Measurements from ENCODE around the gene UACA. TPM values are rescaled to one million over a fixed set of nuclear protein-coding genes. Genes with fewer than 3 reads are reported as not detected.

The UACA gene
- total and polyA plus RNA-seq, 7 experiments from 2014 or later, result 0.14 to 2.1 (median 0.42) TPM; not detected in 1

DNA sequence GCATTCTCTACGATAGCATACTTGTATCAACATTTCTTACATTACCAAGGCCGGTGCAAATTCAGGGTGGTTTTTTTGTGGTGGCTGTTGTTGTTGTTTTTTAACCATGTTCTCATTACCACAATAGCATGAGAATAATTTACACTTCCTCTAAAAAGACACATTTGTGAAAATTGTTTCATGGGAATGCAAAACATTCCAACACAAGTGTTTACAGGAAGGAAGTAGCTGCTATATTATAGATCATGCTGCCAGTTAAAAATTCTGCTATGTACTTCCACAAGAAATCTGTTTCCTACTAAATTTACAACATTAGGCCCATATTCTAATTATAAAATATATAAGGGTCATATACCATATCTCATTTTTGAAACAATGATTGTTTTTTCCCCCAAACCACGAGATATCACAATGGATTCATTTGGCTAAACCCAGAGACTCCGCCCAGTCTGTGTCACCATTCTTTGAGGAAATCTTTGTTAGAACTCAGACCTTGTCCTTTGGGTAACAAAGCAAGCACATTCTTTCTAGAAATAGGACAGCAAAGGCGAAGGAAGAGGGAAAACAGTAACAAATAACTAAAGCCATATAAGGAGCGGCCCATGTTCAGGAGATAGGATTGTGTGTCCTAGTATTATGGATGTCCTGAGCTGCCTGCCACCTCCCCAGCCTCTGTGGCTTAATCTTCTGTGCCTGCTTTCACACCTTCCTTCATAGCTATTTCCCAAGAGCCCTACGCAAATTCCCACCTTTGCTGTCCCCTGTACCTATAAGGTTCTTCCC lies 60.1 kb downstream of the UACA start:
- Mint-ChIP-seq H3K9me3 (peaks cover 0 to 1% (median 0%) of the 10 kb centered on the region in 11 donors), H3K36me3 (no peaks in the 10 kb centered on the region), H3K4me1 (peaks cover 0 to 2% (median 0%) of the 10 kb centered on the region in 7 donors), H3K27me3 (peaks cover 6 to 65% (median 33%) of the 10 kb centered on the region in 5 donors), H3K4me3 (no peak overlapping the region), H3K27ac (no peak overlapping the region)
- ATAC-seq (no peak), DNase-seq (no peak)
- ChIA-PET POLR2A (no interaction called here), CTCF (interaction anchor here (1.2 kb wide), 1 partner anchor 19 kb away, joined by 3 read pairs; no protein-coding TSS in a partner anchor)
- intact Hi-C loops (cut with micrococcal nuclease), result no loop called here
- no peak overlapping the region for H3K27ac ChIP-seq (ENCODE audit: low read depth, low read length)
- H3K4me3 ChIP-seq (ENCODE audit: low read length), result no peak overlapping the region
- no peaks in the 10 kb centered on the region for H3K36me3 ChIP-seq (ENCODE audit: control insufficient read depth in 2 of 3, insufficient read depth in 3 of 3, low read length in 3 of 3)
- H3K9me3 ChIP-seq (ENCODE audit: control insufficient read depth in 2 of 3, low read length in 3 of 3), result no peaks in the 10 kb centered on the region
- H3K27me3 ChIP-seq (ENCODE audit: control insufficient read depth in 2 of 2, insufficient read depth in 2 of 2, low read length in 2 of 2), result no peaks in the 10 kb centered on the region
- H3K4me1 ChIP-seq (ENCODE audit: control insufficient read depth in 2 of 2, insufficient read depth in 2 of 2, low read length in 2 of 2), result no peaks in the 10 kb centered on the region

DNA sequence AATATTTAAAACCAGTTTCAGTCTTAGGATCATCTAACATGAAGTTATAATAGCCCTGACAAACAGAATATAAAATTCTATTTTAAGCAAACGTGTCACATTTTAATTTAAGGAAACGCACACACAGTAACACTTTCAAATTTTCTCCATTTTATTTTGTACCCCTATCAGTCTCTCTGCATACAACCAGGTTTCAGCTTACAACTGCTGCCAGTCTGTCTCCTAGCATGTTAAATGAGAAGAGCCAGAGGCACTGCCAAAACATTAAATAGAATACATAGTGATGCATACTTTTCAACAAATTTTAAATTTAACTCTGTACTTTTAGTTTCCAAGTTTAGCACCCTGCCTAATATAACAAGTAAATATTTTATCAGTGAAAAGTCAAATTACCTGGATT lies 60.8 kb downstream of the UACA start:
- POLR2A ChIA-PET, result no interaction called here
- ATAC-seq, result no peak
- H3K27ac ChIP-seq (ENCODE audit: low read depth, low read length), result no peak overlapping the region

DNA sequence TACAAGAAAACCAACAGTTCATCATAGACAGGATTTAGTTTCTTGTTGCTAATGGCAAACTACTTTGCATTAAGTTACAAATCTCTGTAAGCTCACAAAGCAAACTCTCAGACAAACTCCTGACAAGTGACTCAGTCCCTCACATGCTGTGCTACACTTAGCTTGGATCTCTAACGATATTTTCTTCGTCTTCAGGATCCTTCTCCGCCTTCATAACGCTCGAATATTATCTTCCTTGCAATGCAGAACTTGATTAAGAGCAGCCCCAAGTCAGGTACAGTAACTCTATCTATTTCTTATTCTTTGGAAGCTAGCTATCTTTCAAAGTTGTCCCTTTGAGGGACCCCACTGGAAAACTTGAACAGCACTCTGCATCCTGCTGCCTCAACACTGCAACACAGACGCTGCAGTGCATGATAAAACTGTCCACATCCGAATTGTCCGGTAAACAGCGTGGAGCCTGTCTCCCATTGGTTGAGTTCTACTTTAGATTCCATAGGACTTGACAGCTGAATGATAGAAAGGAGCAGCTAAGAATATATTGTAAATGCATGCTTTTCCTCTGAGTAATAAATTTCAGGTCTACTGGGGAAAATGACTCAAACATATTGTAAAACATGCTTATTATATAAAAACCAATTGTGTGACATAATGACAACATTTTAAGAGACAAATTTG lies 61.3 kb downstream of the UACA start:
- no peak overlapping the region for H3K4me3 ChIP-seq (ENCODE audit: low read length)
- H3K4me1 ChIP-seq (ENCODE audit: control insufficient read depth in 2 of 2, insufficient read depth in 2 of 2, low read length in 2 of 2), result no peaks in the 10 kb centered on the region
- H3K4me1 Mint-ChIP-seq, result peaks cover 0 to 2% (median 0%) of the 10 kb centered on the region in 7 donors
- DNase-seq (no peak), ATAC-seq (no peak)
- no peak overlapping the region for H3K27ac ChIP-seq (ENCODE audit: low read depth, low read length)
- H3K36me3 Mint-ChIP-seq, result no peaks in the 10 kb centered on the region
- intact Hi-C loops (cut with micrococcal nuclease), result no loop called here
- no peaks in the 10 kb centered on the region for H3K36me3 ChIP-seq (ENCODE audit: control insufficient read depth in 2 of 3, insufficient read depth in 3 of 3, low read length in 3 of 3)
- H3K27me3 Mint-ChIP-seq, result peaks cover 6 to 65% (median 33%) of the 10 kb centered on the region in 5 donors
- no peak overlapping the region for H3K27ac Mint-ChIP-seq
- H3K27me3 ChIP-seq (ENCODE audit: control insufficient read depth in 2 of 2, insufficient read depth in 2 of 2, low read length in 2 of 2), result no peaks in the 10 kb centered on the region
- CTCF ChIA-PET, result interaction anchor here (0.9 kb wide), 1 partner anchor 12 kb away, joined by 3 read pairs; no protein-coding TSS in a partner anchor
- H3K9me3 ChIP-seq (ENCODE audit: control insufficient read depth in 2 of 3, low read length in 3 of 3), result no peaks in the 10 kb centered on the region
- H3K4me3 Mint-ChIP-seq, result no peak overlapping the region
- peaks cover 0 to 1% (median 0%) of the 10 kb centered on the region in 11 donors for H3K9me3 Mint-ChIP-seq
- POLR2A ChIA-PET, result no interaction called here

More for the DNA sequence above, 60.8 kb downstream of the UACA start:
- no peak overlapping the region for H3K27ac Mint-ChIP-seq
- no peaks in the 10 kb centered on the region for H3K36me3 Mint-ChIP-seq
- CTCF ChIA-PET, result interaction anchor here (0.9 kb wide), 1 partner anchor 13 kb away, joined by 3 read pairs; no protein-coding TSS in a partner anchor
- no peak overlapping the region for H3K4me3 Mint-ChIP-seq
- H3K27me3 Mint-ChIP-seq, result peaks cover 6 to 68% (median 33%) of the 10 kb centered on the region in 5 donors
- Histone ChIP-seq H3K4me1 (ENCODE audit: control insufficient read depth in 2 of 2, insufficient read depth in 2 of 2, low read length in 2 of 2) (no peaks in the 10 kb centered on the region), H3K36me3 (ENCODE audit: control insufficient read depth in 2 of 3, insufficient read depth in 3 of 3, low read length in 3 of 3) (no peaks in the 10 kb centered on the region), H3K27me3 (ENCODE audit: control insufficient read depth in 2 of 2, insufficient read depth in 2 of 2, low read length in 2 of 2) (no peaks in the 10 kb centered on the region), H3K4me3 (ENCODE audit: low read length) (no peak overlapping the region), H3K9me3 (ENCODE audit: control insufficient read depth in 2 of 3, low read length in 3 of 3) (no peaks in the 10 kb centered on the region)
- DNase-seq, result no peak
- peaks cover 0 to 1% (median 0%) of the 10 kb centered on the region in 11 donors for H3K9me3 Mint-ChIP-seq
- intact Hi-C loops (cut with micrococcal nuclease), result no loop called here
- H3K4me1 Mint-ChIP-seq, result peaks cover 0 to 2% (median 0%) of the 10 kb centered on the region in 7 donors

DNA sequence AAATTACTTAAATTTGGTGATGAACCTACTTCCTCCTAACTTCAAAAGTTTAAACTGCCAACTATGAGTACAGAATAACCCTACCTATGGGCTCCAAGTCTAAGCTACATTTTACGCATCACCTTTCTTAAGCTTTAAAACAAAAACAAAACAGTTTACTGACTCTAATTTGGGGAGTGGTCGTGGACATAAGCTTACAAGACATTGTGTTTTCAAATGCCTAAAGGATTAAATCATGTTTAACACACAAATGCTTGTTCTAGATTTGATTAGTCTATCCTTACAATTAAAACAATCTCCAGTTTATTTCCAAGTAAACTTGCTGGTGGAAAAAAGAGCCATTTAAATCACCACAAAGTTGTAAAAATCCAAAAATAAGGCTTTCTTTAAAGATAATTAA lies 62.2 kb downstream of the UACA start:
- peaks cover 6 to 64% (median 33%) of the 10 kb centered on the region in 5 donors for H3K27me3 Mint-ChIP-seq
- peaks cover 0 to 1% (median 0%) of the 10 kb centered on the region in 11 donors for H3K9me3 Mint-ChIP-seq
- no peak overlapping the region for H3K4me3 ChIP-seq (ENCODE audit: low read length)
- no peak overlapping the region for H3K27ac ChIP-seq (ENCODE audit: low read depth, low read length)
- DNase-seq, result no peak
- intact Hi-C loops (cut with micrococcal nuclease), result no loop called here
- no peaks in the 10 kb centered on the region for H3K4me1 ChIP-seq (ENCODE audit: control insufficient read depth in 2 of 2, insufficient read depth in 2 of 2, low read length in 2 of 2)
- H3K36me3 Mint-ChIP-seq, result no peaks in the 10 kb centered on the region
- CTCF ChIA-PET, result no interaction called here
- no peaks in the 10 kb centered on the region for H3K9me3 ChIP-seq (ENCODE audit: control insufficient read depth in 2 of 3, low read length in 3 of 3)
- ATAC-seq, result no peak
- peaks cover 0 to 2% (median 0%) of the 10 kb centered on the region in 7 donors for H3K4me1 Mint-ChIP-seq
- POLR2A ChIA-PET, result interaction anchor here (0.6 kb wide), 1 partner anchor 357 kb away, joined by 3 read pairs; no protein-coding TSS in a partner anchor
- no peak overlapping the region for H3K27ac Mint-ChIP-seq
- no peak overlapping the region for H3K4me3 Mint-ChIP-seq
- H3K36me3 ChIP-seq (ENCODE audit: control insufficient read depth in 2 of 3, insufficient read depth in 3 of 3, low read length in 3 of 3), result no peaks in the 10 kb centered on the region
- H3K27me3 ChIP-seq (ENCODE audit: control insufficient read depth in 2 of 2, insufficient read depth in 2 of 2, low read length in 2 of 2), result no peaks in the 10 kb centered on the region

DNA sequence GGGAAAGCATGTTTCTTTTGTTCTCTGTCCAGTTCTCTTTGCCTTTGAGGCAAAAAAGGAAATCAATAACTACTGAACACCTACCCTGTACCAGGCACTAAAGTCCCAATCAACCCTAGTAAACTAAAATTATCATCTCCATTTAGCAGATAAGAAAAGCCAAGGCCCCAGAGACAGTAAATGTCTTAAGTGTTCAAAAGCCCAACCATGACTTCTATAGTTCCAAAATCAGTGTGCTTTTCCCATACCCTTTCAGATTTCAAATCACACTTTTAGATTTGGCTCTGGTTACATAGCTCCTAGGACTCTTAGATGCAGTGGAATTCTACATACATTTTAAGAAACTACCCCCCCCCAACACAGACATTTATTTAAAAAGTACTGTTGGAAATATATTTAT lies 63.5 kb downstream of the UACA start:
- H3K36me3 Mint-ChIP-seq, result no peaks in the 10 kb centered on the region
- H3K27ac Mint-ChIP-seq, result no peak overlapping the region
- ChIA-PET CTCF (interaction anchor here (0.6 kb wide), 1 partner anchor 211 kb away, joined by 6 read pairs; no protein-coding TSS in a partner anchor), POLR2A (no interaction called here)
- peaks cover 0 to 2% (median 0%) of the 10 kb centered on the region in 7 donors for H3K4me1 Mint-ChIP-seq
- H3K27me3 ChIP-seq (ENCODE audit: control insufficient read depth in 2 of 2, insufficient read depth in 2 of 2, low read length in 2 of 2), result no peaks in the 10 kb centered on the region
- DNase-seq (no peak), ATAC-seq (no peak)
- H3K27me3 Mint-ChIP-seq, result peaks cover 6 to 62% (median 31%) of the 10 kb centered on the region in 5 donors
- intact Hi-C loops (cut with micrococcal nuclease), result no loop called here
- no peak overlapping the region for H3K4me3 Mint-ChIP-seq
- H3K36me3 ChIP-seq (ENCODE audit: control insufficient read depth in 2 of 3, insufficient read depth in 3 of 3, low read length in 3 of 3), result no peaks in the 10 kb centered on the region
- no peaks in the 10 kb centered on the region for H3K4me1 ChIP-seq (ENCODE audit: control insufficient read depth in 2 of 2, insufficient read depth in 2 of 2, low read length in 2 of 2)
- H3K9me3 ChIP-seq (ENCODE audit: control insufficient read depth in 2 of 3, low read length in 3 of 3), result no peaks in the 10 kb centered on the region
- H3K4me3 ChIP-seq (ENCODE audit: low read length), result no peak overlapping the region
- no peak overlapping the region for H3K27ac ChIP-seq (ENCODE audit: low read depth, low read length)
- peaks cover 0 to 1% (median 0%) of the 10 kb centered on the region in 11 donors for H3K9me3 Mint-ChIP-seq

DNA sequence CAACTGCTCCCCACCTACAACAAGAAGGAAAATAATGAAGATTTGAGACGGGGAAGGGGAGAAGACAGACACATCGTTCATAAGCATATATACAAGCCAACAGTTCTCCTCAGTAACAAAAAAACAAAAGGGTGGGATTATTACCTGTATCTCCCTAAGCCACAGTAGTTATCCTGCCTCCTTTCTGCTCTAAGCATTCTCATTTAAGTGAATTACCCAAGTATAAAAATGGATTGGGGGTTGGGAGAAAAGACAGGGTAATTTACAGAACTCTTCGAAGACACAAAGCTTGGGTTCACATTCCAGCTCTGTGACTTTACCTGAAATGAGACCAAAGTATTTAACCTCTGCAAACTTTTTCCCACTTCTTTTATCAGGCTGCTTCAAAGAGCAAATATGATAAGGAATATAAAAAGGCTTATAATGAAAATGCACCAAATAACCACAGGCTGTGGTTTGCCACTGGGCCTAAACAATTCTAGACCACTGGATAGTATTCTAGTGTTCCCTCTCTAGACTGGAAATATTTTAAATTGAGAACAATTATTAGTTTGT lies 64.4 kb downstream of the UACA start:
- no peak for DNase-seq
- H3K9me3 ChIP-seq (ENCODE audit: control insufficient read depth in 2 of 3, low read length in 3 of 3), result no peaks in the 10 kb centered on the region
- CTCF ChIA-PET, result no interaction called here

More for the DNA sequence above, 64.4 kb downstream of the UACA start:
- no peaks in the 10 kb centered on the region for H3K9me3 Mint-ChIP-seq
- H3K27me3 ChIP-seq (ENCODE audit: control insufficient read depth in 2 of 2, insufficient read depth in 2 of 2, low read length in 2 of 2), result no peaks in the 10 kb centered on the region
- H3K4me3 Mint-ChIP-seq, result no peak overlapping the region
- H3K4me3 ChIP-seq (ENCODE audit: low read length), result no peak overlapping the region
- H3K4me1 Mint-ChIP-seq, result peaks cover 0 to 2% (median 0%) of the 10 kb centered on the region in 7 donors
- peaks cover 0 to 56% (median 21%) of the 10 kb centered on the region in 5 donors for H3K27me3 Mint-ChIP-seq
- no peaks in the 10 kb centered on the region for H3K4me1 ChIP-seq (ENCODE audit: control insufficient read depth in 2 of 2, insufficient read depth in 2 of 2, low read length in 2 of 2)
- POLR2A ChIA-PET, result no interaction called here
- H3K36me3 Mint-ChIP-seq, result no peaks in the 10 kb centered on the region
- intact Hi-C loops (cut with micrococcal nuclease), result no loop called here
- ATAC-seq, result no peak
- H3K36me3 ChIP-seq (ENCODE audit: control insufficient read depth in 2 of 3, insufficient read depth in 3 of 3, low read length in 3 of 3), result no peaks in the 10 kb centered on the region
- no peak overlapping the region for H3K27ac ChIP-seq (ENCODE audit: low read depth, low read length)
- H3K27ac Mint-ChIP-seq, result no peak overlapping the region
